ENCODE data around the gene CEP295NL. TPM values are rescaled to one million over a fixed set of nuclear protein-coding genes. Genes with fewer than 3 reads are reported as not detected.

Gene CEP295NL
- total RNA-seq, 2 donors from 2014 or later = 1.3 to 3.1 TPM

DNA sequence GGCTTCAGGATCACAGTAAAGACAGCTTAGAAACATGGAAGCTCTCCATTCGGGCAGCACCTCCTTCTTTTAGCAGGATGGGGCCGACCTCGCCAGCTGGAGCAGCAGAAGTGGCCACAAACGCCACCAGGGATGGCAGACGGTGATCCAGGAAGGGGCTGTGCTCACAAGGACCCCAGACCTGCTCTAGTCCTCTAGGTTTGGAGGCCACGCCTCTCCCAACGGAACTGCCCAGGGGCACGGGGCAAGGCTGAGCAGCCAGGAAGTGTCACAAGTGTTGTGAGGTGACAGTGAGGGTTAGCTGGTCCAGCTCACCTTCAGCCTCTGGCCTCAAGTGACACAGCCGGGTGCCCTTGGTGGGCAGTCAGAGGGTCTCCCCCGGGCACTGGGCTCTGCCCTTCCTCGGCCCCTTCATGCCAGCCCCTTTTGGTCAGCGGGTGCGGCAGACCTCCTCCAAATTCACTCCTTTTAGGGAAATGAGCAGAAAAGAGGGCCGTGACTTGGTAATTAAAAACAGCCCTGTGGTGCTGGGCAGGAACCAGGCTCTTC is 20.4 kb downstream of the CEP295NL start:
- Histone ChIP-seq H3K9me3 (no peaks in the 10 kb centered on the region), H3K36me3 (replicated peaks in 1 of 2; ENCODE audit: insufficient read depth in 1 of 2, low read depth in 2 of 2) (no peaks in the 10 kb centered on the region), H3K4me3 (no peak overlapping the region), H3K4me1 (peaks cover 49% of the 10 kb centered on the region), H3K27me3 (no peaks in the 10 kb centered on the region), H3K27ac (peak overlapping the region; percentile 35 to 90 (median 85))
- DNase-seq = no peak
- no peak for ATAC-seq
- WGBS, 2 donors = 58 to 76% methylated on average over 6 to 14 of the region's 14 CpGs
- no peak for TF ChIP-seq POLR2A (IDR thresholded peaks at IDR 0.05)
- TF ChIP-seq, protein P1, sequence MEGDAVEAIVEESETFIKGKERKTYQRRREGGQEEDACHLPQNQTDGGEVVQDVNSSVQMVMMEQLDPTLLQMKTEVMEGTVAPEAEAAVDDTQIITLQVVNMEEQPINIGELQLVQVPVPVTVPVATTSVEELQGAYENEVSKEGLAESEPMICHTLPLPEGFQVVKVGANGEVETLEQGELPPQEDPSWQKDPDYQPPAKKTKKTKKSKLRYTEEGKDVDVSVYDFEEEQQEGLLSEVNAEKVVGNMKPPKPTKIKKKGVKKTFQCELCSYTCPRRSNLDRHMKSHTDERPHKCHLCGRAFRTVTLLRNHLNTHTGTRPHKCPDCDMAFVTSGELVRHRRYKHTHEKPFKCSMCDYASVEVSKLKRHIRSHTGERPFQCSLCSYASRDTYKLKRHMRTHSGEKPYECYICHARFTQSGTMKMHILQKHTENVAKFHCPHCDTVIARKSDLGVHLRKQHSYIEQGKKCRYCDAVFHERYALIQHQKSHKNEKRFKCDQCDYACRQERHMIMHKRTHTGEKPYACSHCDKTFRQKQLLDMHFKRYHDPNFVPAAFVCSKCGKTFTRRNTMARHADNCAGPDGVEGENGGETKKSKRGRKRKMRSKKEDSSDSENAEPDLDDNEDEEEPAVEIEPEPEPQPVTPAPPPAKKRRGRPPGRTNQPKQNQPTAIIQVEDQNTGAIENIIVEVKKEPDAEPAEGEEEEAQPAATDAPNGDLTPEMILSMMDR (IDR thresholded peaks at IDR 0.05) = no peak
- intact Hi-C loops (cut with DNase I) = no loop called here

DNA sequence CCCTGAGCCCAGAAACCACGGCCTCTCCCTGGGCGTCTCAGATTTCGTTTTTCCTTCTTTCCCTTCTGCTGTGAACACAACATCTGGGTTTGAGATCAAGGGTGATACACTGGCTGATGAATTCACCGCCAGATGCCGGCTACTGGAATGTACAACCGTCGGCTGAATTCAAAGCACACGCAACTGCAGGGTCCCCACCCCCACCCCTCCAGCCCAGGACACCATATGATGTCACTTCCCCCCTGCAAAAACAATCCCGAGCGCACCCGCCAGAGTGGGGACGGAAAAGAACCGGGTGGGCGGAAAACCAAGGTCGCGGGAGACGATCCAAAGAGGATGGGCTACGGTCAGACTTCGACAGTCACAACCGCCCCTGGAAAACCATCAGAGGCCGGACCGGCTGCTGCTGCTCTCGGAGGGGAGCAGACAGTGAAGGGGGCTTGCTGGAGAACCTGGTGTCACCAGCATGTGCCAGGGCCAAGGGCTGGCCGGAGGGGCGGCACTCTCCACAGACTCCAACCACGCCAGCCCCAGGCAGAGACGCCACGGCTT is 23.3 kb downstream of the CEP295NL start:
- intact Hi-C loops (cut with DNase I) = no loop called here
- 60 to 68% methylated on average over 23 to 28 of the region's 28 CpGs for WGBS, 2 donors

DNA sequence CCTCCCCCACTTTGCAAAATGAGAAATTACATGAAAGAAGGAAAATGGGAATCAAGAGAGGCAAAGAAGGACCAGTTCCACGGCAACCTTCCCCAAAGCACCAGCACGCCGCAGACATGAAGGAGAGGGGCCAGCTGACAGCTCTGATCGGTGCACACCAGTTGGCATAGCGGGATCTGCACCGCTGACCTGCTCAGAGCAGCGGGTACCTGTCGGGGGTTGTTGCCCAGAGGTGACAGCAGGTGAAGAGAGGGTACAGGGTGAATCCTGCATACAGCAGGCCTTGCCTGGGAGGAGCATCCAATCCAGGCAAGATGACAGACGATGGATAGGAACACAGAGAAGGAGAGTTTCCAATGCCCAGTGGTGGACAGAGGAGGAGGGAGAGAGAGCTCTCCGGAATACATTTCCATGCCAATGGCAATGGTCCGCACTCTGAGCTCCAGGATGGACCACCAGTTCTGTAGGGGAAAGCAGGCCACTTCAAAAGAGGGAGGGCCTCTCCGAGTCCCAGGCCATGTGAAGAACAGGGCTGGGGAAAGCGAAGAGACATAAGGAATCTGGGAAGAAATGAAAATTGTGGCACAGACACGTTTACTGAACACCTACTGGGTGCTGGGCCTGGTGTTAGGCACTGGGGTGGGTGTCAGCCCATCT is 24.0 kb downstream of the CEP295NL start:
- WGBS, 2 donors = 89 to 92% methylated on average over 14 of the region's 14 CpGs
- H3K4me1 ChIP-seq = peaks cover 71% of the 10 kb centered on the region
- TF ChIP-seq POLR2A (IDR thresholded peaks at IDR 0.05) = no peak
- TF ChIP-seq, protein P1 (IDR thresholded peaks at IDR 0.05) = no peak

More for the DNA sequence above, 23.3 kb downstream of the CEP295NL start:
- Histone ChIP-seq H3K4me3 (no peak overlapping the region), H3K36me3 (replicated peaks in 1 of 2; ENCODE audit: insufficient read depth in 1 of 2, low read depth in 2 of 2) (no peaks in the 10 kb centered on the region), H3K4me1 (peaks cover 73% of the 10 kb centered on the region), H3K27me3 (no peaks in the 10 kb centered on the region), H3K27ac (peak overlapping the region; percentile 39 to 64 (median 52)), H3K9me3 (no peaks in the 10 kb centered on the region)
- DNase-seq (peak; percentile 38 to 68 (median 48)), ATAC-seq (no peak)
- TF ChIP-seq POLR2A (IDR thresholded peaks at IDR 0.05) = no peak
- TF ChIP-seq, protein P1 (IDR thresholded peaks at IDR 0.05) = no peak

DNA sequence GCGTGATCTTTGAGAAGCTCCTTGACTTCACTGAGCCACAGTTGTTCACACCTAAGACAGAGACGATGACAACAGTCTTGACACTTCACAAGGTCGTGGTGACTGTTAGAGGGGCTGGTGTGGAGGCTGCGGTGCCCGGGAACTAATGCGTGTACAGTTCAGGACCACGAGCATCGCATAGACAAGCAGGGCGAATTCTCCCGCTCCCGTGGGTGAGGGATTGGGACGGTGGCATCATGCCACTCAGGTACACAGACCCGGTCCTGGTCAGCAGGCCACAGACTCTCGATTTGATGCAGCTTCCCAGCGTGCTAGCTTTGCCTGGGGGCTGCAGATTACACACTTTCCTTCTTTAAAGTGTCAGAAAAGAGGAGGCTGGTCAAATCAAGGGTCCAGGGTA is 24.7 kb downstream of the CEP295NL start:
- no peak for DNase-seq
- Histone ChIP-seq H3K9me3 (no peaks in the 10 kb centered on the region), H3K4me3 (no peak overlapping the region), H3K4me1 (peaks cover 71% of the 10 kb centered on the region), H3K27ac (peak overlapping the region in 2 of 4 donors; percentile 71 to 85), H3K27me3 (no peaks in the 10 kb centered on the region), H3K36me3 (replicated peaks in 1 of 2; ENCODE audit: insufficient read depth in 1 of 2, low read depth in 2 of 2) (no peaks in the 10 kb centered on the region)
- no peak for TF ChIP-seq POLR2A (IDR thresholded peaks at IDR 0.05)
- TF ChIP-seq, protein P1 (IDR thresholded peaks at IDR 0.05) = no peak
- 84 to 92% methylated on average over 14 to 15 of the region's 15 CpGs for WGBS, 2 donors
- intact Hi-C loops (cut with DNase I) = no loop called here
- no peak for ATAC-seq

More for the DNA sequence above, 24.0 kb downstream of the CEP295NL start:
- no peak for ATAC-seq
- Histone ChIP-seq H3K36me3 (replicated peaks in 1 of 2; ENCODE audit: insufficient read depth in 1 of 2, low read depth in 2 of 2) (no peaks in the 10 kb centered on the region), H3K27ac (peak overlapping the region; percentile 32 to 64 (median 52)), H3K27me3 (no peaks in the 10 kb centered on the region), H3K9me3 (no peaks in the 10 kb centered on the region), H3K4me3 (no peak overlapping the region)
- intact Hi-C loops (cut with DNase I) = no loop called here
- no peak for DNase-seq
